Vagina (tissue), 2 donors: ENCODE data around the gene PPP2R2C. TPM values are rescaled to one million over a fixed set of nuclear protein-coding genes. Genes with fewer than 3 reads are reported as not detected.

ENCODE experiments used
- DNase-seq, 2 donors: peaks; one replicate each; pipeline ENCODE4 v3.0.0-alpha.2; 2017; ENCODE audit errors: extremely low spot score in 2 of 2
- H3K27ac ChIP-seq: fragments of 200-600 bp; sonication (generic); one replicate; pipeline ENCODE4 v1.5.1; 2019
- H3K27me3 ChIP-seq: fragments of 200-600 bp; sonication (generic); one replicate; pipeline ENCODE4 v1.5.1; 2019
- H3K36me3 ChIP-seq, 2 donors: fragments of 200-600 bp; sonication (generic); one replicate each; pipeline ENCODE4 v1.5.1; 2017 to 2019
- H3K4me1 ChIP-seq: fragments of 200-600 bp; sonication (generic); one replicate; pipeline ENCODE4 v1.5.1; 2019
- H3K4me3 ChIP-seq, 2 donors: fragments of 200-600 bp; sonication (generic); 1 replicate in 1 of 2; 2 replicates in 1 of 2; pipeline ENCODE4 v1.5.1; 2016 to 2019
- H3K9me3 ChIP-seq: fragments of 200-600 bp; sonication (generic); one replicate; pipeline ENCODE4 v1.5.1; 2019
- POLR2A ChIP-seq, 2 donors: fragments of 450-650 bp; IDR thresholded peaks; one replicate each; pipeline ENCODE4 v1.6.1; 2017; ENCODE audit warnings: antibody characterized with exemption in 2 of 2, mild to moderate bottlenecking in 2 of 2, moderate library complexity in 2 of 2
- POLR2AphosphoS5 ChIP-seq, 2 donors: sonication (generic); formaldehyde crosslinking; IDR thresholded peaks; one replicate each; pipeline ENCODE4 v1.9.0; 2017; ENCODE audit warnings: antibody characterized with exemption in 2 of 2, mild to moderate bottlenecking in 2 of 2, low read depth in 1 of 2; ENCODE audit not compliant: insufficient read depth in 1 of 2
- intact Hi-C: fragments of 100-400 bp; cut with DNase I; formaldehyde crosslinking; loops from one replicate; pipeline ENCODE4 v1.15.1; 2023
- total RNA-seq: library from RNA; depleted of rRNA; stranded (reverse); fragments of >200 nt; gene quantifications from one replicate; pipeline ENCODE4 v1.2.3, GENCODE V29; 2016
- TF ChIP-seq, protein P1 (sequence below), 3 experiments: fragments of 450-650 bp in 2 of 3; fragments of 200-600 bp in 1 of 3; sonication (generic) in 1 of 3; IDR thresholded peaks; one replicate each; pipeline ENCODE4 v1.5.1; 2017 to 2019; ENCODE audit warnings: antibody characterized with exemption in 3 of 3, mild to moderate bottlenecking in 2 of 3, moderate library complexity in 2 of 3

Gene PPP2R2C
- total RNA-seq, 1 donor from 2014 or later: 17.2 TPM

DNA sequence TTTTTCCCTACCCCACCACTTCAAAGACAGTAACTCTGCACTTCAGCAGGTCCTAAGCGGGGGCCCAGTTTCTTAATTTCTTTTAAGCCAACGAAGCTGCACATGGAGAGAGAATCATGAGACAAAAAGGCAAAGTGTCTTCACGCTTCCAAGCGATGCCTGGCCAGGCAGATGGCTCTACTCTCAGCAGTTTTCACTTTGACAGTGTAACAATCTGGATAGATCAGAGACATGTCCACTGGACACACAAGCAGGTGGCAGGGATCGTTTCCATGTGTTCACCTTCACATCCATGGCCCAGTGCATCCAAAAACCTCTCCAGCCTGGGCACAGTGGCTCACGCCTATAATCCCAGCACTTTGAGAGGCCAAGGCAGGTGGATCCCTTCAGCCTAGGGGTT lies 27.8 kb downstream of the PPP2R2C start:
- Histone ChIP-seq H3K36me3 (no peaks in the 10 kb centered on the region), H3K27ac (no peak overlapping the region), H3K4me3 (no peak overlapping the region), H3K4me1 (peaks cover 35% of the 10 kb centered on the region), H3K27me3 (no peaks in the 10 kb centered on the region), H3K9me3 (no peaks in the 10 kb centered on the region)
- no peak for DNase-seq
- intact Hi-C loops: no loop called here
- TF ChIP-seq POLR2A (IDR thresholded peaks at IDR 0.05) (no peak), POLR2AphosphoS5 (IDR thresholded peaks at IDR 0.05; ENCODE audit: insufficient read depth in 1 of 2, low read depth in 1 of 2) (no peak)
- TF ChIP-seq, protein P1, sequence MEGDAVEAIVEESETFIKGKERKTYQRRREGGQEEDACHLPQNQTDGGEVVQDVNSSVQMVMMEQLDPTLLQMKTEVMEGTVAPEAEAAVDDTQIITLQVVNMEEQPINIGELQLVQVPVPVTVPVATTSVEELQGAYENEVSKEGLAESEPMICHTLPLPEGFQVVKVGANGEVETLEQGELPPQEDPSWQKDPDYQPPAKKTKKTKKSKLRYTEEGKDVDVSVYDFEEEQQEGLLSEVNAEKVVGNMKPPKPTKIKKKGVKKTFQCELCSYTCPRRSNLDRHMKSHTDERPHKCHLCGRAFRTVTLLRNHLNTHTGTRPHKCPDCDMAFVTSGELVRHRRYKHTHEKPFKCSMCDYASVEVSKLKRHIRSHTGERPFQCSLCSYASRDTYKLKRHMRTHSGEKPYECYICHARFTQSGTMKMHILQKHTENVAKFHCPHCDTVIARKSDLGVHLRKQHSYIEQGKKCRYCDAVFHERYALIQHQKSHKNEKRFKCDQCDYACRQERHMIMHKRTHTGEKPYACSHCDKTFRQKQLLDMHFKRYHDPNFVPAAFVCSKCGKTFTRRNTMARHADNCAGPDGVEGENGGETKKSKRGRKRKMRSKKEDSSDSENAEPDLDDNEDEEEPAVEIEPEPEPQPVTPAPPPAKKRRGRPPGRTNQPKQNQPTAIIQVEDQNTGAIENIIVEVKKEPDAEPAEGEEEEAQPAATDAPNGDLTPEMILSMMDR (IDR thresholded peaks at IDR 0.05): no peak

DNA sequence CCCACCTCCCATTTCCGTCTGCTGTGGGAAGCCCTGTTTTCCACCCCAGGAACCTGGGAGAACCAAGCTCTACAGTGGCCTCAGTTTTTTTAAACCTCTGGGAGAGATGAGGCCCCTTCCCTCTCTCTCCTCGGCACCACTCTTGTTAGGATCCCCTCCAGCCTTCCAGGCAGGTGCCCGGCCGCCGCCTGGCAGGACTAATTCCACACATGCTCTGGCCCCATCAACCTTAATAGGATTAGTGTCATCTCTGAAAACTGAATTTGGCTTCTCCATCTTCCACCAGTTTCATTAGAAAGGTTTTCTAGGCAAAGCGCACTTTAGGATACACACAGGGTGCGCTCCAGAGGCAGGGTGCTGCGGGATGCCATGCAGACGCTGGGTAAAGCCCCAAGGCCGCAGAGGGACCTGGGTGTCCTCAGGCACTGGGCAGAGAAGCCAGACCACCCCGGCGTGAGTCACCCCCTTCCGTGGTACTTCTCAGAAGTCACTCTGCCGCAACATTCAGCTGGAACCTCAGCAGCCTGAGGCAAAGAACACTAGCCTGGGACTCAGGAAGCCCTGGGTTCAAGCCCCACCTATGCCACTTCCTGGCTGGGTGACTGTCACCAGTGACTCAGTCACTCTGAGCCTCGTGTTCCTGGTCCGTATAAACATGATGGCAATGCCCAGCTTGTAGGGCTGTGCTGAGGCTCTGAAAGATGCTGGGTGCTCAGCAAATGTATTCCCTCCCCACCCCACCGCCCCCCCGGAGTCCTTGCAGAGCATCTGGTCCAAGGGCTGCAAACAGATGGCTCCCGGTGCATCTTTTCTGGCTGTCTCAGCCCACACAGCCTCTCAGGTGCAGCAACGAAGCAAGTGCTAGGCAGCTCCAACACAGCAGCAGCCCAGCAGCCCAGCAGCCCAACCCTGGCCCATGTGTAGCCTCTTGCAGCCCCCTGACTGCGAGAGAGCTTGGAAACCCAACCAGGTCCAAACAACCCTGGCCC lies 29.1 kb downstream of the PPP2R2C start:
- Histone ChIP-seq H3K36me3 (no peaks in the 10 kb centered on the region), H3K9me3 (no peaks in the 10 kb centered on the region), H3K27ac (no peak overlapping the region), H3K4me1 (peaks cover 36% of the 10 kb centered on the region), H3K27me3 (no peaks in the 10 kb centered on the region), H3K4me3 (no peak overlapping the region)
- intact Hi-C loops: no loop called here
- TF ChIP-seq, protein P1 (IDR thresholded peaks at IDR 0.05): no peak
- no peak for TF ChIP-seq POLR2AphosphoS5 (IDR thresholded peaks at IDR 0.05; ENCODE audit: insufficient read depth in 1 of 2, low read depth in 1 of 2)
- no peak for TF ChIP-seq POLR2A (IDR thresholded peaks at IDR 0.05)
- no peak for DNase-seq

DNA sequence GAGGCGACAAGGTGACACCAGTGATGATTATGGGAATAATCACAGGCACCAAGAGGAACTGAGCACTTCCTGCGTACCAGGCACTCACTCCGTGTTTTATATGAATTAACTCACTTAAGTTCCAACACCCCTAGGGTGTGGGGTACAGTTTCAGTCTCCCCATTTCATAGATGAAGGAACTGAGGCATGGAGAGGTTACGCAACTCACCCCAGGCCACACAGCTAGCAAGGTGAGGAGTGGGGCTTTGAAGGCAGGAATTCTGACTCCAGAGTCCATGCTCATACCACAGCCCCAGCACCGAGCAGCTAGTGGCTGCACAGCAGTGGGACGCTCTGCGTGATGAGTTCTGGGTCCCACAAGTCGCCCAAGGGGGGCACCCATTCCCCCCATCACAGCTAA lies 29.9 kb downstream of the PPP2R2C start:
- intact Hi-C loops: no loop called here
- Histone ChIP-seq H3K9me3 (no peaks in the 10 kb centered on the region), H3K27ac (no peak overlapping the region), H3K36me3 (no peaks in the 10 kb centered on the region), H3K4me1 (peaks cover 36% of the 10 kb centered on the region), H3K4me3 (no peak overlapping the region), H3K27me3 (no peaks in the 10 kb centered on the region)
- TF ChIP-seq POLR2A (IDR thresholded peaks at IDR 0.05): no peak
- TF ChIP-seq POLR2AphosphoS5 (IDR thresholded peaks at IDR 0.05; ENCODE audit: insufficient read depth in 1 of 2, low read depth in 1 of 2): no peak
- TF ChIP-seq, protein P1 (IDR thresholded peaks at IDR 0.05): no peak
- DNase-seq: no peak

DNA sequence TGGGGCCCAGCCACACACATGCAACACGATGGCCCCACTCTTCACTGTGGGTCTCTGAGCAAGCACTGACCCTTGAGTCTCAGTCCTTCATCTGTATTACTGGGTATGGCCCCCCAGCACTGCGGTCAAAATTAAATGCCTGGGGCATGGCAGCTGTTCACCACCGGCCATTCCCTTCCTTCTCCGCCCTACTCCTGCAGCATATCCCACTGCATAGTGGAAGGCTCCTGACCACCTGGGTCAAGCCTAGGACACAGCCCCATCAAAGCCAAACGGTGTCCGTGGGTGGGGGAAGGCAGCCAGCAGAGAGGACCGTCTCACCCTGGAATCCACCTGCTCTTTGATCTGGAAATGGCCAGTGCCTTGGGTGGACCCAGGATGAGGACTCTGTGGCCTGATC lies 30.7 kb downstream of the PPP2R2C start:
- no peak for DNase-seq
- Histone ChIP-seq H3K27me3 (no peaks in the 10 kb centered on the region), H3K9me3 (no peaks in the 10 kb centered on the region), H3K4me3 (no peak overlapping the region), H3K36me3 (no peaks in the 10 kb centered on the region), H3K27ac (no peak overlapping the region), H3K4me1 (peaks cover 33% of the 10 kb centered on the region)
- TF ChIP-seq, protein P1 (IDR thresholded peaks at IDR 0.05): no peak
- intact Hi-C loops: no loop called here

DNA sequence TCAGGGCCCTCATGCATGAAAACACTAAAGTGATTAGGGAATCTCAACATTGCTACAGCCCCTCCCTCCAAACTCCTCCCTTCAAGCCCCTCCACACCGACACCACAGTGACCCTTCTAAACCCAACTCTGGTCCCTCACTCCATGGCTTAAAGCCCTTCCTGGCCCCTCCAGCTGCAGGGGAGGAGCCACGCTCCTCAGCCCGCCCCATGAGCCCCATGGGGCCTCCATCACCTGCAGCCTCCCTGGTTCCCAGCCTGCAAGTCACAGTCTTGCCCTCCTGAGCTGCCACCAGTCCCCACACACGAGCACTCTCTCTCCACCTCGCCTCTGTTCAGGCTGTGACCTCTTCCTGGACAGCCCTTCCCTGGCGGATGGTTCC lies 31.2 kb downstream of the PPP2R2C start:
- H3K36me3 ChIP-seq: no peaks in the 10 kb centered on the region
- DNase-seq: no peak
- H3K27me3 ChIP-seq: no peaks in the 10 kb centered on the region
- no peak overlapping the region for H3K27ac ChIP-seq
- no peak overlapping the region for H3K4me3 ChIP-seq
- peaks cover 28% of the 10 kb centered on the region for H3K4me1 ChIP-seq
- TF ChIP-seq, protein P1 (IDR thresholded peaks at IDR 0.05): no peak
- TF ChIP-seq POLR2AphosphoS5 (IDR thresholded peaks at IDR 0.05; ENCODE audit: insufficient read depth in 1 of 2, low read depth in 1 of 2) (no peak), POLR2A (IDR thresholded peaks at IDR 0.05) (no peak)
- intact Hi-C loops: no loop called here
- no peaks in the 10 kb centered on the region for H3K9me3 ChIP-seq
